Activated T-helper 1 cell treated with Interleukin-2 at 50 U/mL for 16 hours (primary cell): ENCODE data around the gene ASAP3.
"Not testable (repeated sequence)": the region's sequence is repeated elsewhere in the genome, so short reads cannot be mapped to it uniquely, and the experiment has no call there.

Source experiments
- DNase-seq: peaks from one replicate; pipeline ENCODE4 v3.0.0-alpha.2; 2020; ENCODE audit warnings: low read depth

ASAP3 gene

GRCh38 chr1:23514111-23514679 is 30.2 kb upstream of the ASAP3 start:
- DNase-seq: no peak

- no peak for DNase-seq
These were observed 25.9 kb upstream of the ASAP3 start for GRCh38 chr1:23509896-23510295.

GRCh38 chr1:23506376-23507107 is 22.6 kb upstream of the ASAP3 start:
- no peak for DNase-seq

GRCh38 chr1:23505851-23506250 is 21.9 kb upstream of the ASAP3 start:
- DNase-seq: no peak

GRCh38 chr1:23504156-23504555 is 20.2 kb upstream of the ASAP3 start:
- not testable (repeated sequence) for DNase-seq

GRCh38 chr1:23502951-23503350 is 19.0 kb upstream of the ASAP3 start:
- DNase-seq: no peak

GRCh38 chr1:23500466-23500865 is 16.5 kb upstream of the ASAP3 start:
- DNase-seq: no peak

GRCh38 chr1:23497777-23498439 is 13.9 kb upstream of the ASAP3 start:
- no peak for DNase-seq

GRCh38 chr1:23496490-23497181 is 12.7 kb upstream of the ASAP3 start:
- DNase-seq: no peak

- not testable (repeated sequence) for DNase-seq
These were observed 10.9 kb upstream of the ASAP3 start for GRCh38 chr1:23494836-23495235.

GRCh38 chr1:23492776-23493175 is 8.8 kb upstream of the ASAP3 start:
- not testable (repeated sequence) for DNase-seq

GRCh38 chr1:23492132-23492720 is 8.2 kb upstream of the ASAP3 start:
- no peak for DNase-seq

- DNase-seq: no peak
These were observed 5.9 kb upstream of the ASAP3 start for GRCh38 chr1:23489842-23490241.

GRCh38 chr1:23485002-23485332 is 988 bp upstream of the ASAP3 start:
- DNase-seq: no peak

GRCh38 chr1:23484253-23485001 is 448 bp upstream of the ASAP3 start:
- DNase-seq: peak; percentile 85

GRCh38 chr1:23481904-23482303 is 2.1 kb downstream of the ASAP3 start:
- no peak for DNase-seq

GRCh38 chr1:23481026-23481597 is 2.9 kb downstream of the ASAP3 start:
- DNase-seq: no peak

- DNase-seq: no peak
These were observed 3.6 kb downstream of the ASAP3 start for GRCh38 chr1:23480187-23481025.

- no peak for DNase-seq
These were observed 4.4 kb downstream of the ASAP3 start for GRCh38 chr1:23479666-23479941.

GRCh38 chr1:23478896-23479665 is 4.9 kb downstream of the ASAP3 start:
- no peak for DNase-seq
